ENCODE results near the gene CELSR1. TPM values are rescaled to one million over a fixed set of nuclear protein-coding genes. Genes with fewer than 3 reads are reported as not detected.

The CELSR1 gene
- total RNA-seq, 1 donor from 2014 or later, result 0.41 TPM

DNA sequence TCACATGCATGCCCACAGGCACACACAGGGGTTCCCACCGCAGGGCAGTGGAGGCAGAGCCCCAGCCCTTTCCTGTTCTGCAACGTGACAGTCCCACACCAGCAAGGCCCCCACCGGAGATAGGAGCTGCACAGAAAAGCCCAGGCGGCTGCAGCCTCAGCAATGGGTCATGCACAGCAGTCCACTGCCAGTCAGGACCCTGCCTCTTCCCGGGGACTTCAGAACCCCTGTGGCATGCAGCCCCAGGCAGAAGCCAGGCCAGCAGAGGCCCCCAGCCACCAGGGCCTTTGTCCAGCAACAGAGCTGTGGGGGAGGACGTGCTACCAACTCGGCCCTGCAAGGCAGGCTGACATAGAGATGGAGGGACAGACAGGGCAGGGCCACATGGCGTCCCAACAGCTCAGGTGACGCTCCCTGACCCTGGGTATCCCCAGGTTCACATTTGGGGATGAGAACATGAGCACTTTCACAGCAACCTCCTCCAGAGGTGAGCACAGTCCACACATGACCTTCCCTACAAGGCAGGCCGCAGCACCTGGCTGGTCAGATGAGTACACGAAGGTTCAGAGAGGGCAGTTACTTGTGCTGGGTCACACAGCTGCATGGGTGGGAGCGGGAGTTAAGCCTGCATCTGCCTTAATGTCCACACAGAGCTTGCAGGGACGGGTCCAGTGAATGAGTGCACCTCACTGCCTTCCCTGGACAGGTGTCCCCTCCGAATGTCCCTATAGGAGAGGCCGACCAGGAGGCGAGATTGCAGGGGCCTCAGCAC, 87.3 kb downstream of the CELSR1 start:
- intact Hi-C loops (cut with micrococcal nuclease), result no loop called here

DNA sequence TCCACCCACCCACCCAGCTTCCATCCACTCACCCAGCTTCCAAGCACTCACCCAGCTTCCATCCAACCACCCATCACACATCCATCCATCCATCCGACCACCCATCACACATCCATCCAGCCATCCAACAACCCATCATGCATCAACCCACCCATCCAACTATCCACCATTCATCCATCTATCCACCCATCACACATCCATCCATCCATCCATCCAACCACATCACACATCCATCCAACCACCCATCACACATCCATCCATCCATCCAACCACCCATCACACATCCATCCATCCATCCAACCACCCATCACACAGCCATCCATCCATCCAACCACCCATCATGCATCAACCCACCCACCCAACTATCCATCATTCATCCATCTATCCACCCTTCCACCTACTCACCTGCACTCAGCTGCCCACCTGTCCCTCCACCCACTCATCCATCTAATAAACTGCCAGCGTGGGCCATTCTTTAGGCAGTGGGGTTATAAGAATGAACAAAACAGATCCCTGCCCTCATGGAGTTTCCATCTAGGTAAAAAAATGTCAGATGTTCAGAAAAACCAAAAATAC, 88.2 kb downstream of the CELSR1 start:
- intact Hi-C loops (cut with micrococcal nuclease), result no loop called here

DNA sequence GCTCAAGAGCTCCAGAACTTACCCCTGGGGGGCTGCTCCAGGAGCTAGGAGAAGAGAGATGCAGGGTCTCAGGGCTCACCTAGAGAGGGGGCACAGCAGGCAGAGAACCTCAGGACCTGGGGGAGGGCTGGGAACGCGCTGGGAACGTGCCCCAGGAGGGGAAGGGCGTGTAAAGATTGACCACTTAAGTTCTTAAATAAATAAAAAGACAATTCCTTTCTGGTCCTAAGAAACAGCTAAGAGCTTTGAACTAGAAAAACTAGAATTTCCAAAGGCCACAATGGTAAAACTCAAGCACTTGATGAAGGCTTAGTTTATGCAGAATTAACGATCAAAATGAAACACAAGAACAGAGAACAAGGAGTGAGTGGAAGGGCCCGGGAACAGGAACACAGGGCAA, 89.1 kb downstream of the CELSR1 start:
- intact Hi-C loops (cut with micrococcal nuclease), result no loop called here

DNA sequence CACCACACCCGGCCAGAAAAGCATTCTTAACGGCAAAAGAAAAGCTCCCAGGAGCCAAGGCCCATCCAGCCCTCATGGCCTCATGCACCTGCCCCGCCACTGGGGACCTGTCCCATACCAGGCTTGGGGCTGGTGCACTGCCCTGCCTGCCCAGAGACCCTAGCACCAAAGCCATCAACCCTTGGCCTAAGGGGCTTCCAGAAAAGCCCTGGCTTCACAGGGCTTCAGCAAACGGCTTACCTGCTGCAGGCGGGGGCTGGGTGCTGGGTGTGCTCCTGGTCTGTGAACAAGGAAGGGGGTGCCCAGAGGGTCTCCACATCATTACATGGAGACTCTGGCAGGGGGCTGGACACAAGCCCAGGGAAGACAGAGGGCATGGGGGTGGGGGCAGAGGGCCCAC, 89.5 kb downstream of the CELSR1 start:
- intact Hi-C loops (cut with micrococcal nuclease), result no loop called here

DNA sequence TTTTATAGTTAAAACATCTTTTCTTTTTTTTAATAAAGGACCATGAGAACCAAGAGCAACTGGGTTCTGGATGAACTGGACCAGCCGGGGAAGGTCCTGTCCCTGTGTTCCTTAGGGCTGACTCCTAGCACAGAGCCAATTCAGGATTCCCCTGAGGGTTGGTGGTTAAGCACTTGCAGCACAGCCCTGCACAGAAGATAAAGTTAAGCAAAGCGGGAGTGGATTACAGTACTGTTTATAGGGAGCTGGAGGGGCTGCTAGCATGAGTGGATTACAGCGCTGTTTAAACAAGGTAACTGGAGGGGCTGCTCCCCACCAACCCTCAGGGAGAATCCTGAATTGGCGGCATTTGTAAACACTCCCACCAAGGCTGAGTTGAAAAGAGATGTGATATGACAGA, 90.6 kb downstream of the CELSR1 start:
- intact Hi-C loops (cut with micrococcal nuclease), result no loop called here

DNA sequence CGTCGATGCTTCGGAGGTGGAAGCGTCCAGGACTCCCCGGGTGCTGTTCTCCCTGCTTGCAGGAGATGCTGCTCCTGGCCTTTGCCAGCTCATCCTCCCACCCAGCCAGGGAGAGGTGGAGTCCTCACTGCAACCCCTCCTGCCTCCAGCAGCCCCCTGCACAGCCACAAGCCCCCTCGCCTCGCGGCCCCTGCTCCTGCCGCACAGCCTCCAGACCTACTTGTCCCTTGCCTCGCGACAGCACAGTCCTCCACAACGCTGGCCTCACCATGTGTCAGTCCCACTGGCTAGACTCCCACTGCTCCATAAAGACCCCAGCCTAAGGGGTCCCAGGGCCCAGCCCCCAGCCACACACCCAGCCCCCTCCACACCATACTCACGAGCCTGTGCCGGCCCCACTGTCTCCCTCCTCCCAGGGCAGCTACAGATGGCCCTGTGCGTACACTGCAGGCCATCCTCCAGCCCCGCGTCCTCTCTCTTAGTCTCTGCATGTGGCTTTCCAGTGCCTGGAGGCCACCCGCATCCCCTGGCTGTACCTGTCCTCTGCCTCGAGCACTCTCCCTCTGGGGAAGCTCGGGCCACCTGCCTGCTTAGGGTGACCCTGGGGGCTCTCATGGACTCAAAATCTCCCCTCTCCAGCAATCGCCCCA, 91.5 kb downstream of the CELSR1 start:
- intact Hi-C loops (cut with micrococcal nuclease), result no loop called here

DNA sequence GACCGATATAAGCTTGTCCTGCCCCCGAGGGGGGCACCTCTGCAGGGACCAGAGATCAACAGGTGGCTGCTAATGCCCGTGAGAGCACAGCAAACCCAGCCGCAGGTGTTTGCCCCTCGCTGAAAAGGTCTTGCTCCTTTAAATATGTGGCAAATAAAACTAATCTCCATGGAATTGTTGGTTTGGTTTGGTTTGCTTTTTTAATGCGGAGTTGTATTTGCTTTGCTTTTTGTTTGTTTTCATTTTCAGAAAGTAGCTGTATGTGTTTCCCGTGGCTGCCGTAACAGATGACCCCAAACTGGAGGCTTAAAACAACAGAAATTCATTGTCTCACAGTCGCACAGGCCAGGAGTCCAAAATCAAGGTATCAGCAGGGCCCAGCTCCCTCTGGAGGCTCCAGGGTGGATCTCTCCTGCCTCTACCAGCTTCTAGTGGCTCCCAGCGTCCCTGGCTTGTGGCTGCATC, 93.0 kb downstream of the CELSR1 start:
- intact Hi-C loops (cut with micrococcal nuclease), result no loop called here

DNA sequence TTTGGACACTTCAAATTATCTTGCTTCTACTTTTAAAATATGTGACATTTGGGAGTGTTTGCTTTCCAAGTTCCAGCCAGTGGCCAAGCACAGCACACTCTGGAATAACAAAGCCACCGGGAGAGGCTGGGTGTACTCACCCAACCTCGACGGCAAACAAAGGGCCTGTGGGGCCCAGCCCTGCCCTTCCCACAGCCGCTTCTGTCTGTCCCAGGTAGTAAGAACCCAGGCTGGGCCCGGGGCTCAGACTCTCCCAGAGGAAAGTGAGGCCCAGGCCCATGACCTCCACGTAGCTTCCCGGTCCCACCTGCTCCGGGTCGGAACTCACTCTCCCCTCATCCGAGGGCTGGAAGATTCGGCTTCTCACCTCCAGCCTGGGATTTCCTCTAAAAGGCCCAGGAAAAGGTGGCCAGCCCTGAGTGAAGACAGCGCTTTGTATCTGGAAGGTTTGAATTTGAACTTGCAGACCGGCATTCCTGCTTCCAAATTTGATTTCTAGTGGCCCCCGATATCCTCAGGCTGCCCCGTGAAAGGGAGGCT, 93.5 kb downstream of the CELSR1 start:
- intact Hi-C loops (cut with micrococcal nuclease), result no loop called here

DNA sequence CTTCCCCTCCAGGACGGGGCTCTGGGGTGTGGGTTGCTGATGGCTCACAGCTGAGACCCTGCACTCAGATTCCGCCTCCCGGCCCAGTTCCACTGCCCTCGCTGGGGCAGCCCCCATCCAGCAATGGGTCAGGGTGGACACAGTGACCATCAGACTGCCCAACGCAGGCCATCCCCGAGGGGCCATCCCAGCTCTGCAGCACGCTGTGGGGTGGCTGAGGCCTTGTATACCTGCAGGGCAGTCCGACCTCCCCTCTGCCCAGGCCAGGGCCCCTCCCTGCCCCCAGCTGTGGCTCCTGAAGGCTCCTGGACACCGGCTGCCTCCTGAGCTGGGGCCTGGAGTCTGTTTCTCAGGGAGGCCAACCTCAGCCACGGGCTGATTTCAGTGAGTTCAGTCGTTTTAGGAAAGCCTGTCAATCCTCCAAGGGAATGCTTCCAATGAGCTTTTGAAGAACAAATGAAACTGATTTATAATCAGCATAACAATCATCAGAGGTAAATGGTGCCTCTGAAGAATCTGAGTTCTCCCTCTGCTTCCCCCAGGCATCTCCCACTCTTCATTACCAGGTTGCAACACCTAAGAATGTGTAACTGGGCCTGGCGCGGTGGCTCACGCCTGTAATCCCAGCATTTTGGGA, 95.1 kb downstream of the CELSR1 start:
- intact Hi-C loops (cut with micrococcal nuclease), result no loop called here

DNA sequence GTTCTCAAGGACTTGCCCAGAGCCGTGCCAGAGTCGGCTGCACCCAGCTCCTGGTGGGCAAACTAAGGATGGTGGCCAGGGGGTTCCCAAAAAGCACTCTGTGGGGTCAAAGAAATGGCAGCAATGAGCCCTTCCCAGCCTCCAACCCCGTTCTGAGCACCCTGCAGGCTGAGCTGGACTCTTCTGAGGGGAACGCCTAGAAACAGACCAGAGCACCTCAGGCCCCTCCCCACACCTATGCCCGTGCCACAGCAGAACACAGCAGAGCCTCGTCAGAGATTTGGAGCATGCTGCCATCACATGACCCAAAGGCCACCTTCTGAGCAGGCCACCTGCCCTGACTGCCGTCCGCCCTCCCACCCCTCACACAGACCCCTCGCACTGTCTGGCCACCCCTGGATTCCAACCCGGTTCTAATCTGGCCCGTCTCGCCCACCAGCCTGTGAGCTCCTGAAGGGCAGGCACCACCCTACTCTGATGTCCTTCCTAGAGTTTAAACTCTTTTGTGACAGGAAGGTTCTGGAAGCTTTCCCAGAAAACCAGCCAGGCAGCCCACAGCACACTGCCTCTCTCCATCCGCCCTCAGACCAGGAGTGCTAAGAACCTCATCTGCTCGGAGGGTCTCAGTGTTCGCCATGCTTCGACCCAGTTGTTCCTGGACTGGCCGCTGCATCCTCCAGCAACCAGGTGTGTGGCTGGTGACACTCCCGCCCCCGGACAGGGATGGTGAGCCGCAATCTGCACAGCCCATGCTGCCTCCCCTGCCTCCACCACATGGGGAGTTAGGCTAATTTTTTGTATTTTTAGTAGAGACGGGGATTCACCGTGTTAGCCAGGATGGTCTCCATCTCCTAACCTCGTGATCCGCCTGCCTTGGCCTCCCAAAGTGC, 97.6 kb downstream of the CELSR1 start:
- intact Hi-C loops (cut with micrococcal nuclease), result no loop called here

DNA sequence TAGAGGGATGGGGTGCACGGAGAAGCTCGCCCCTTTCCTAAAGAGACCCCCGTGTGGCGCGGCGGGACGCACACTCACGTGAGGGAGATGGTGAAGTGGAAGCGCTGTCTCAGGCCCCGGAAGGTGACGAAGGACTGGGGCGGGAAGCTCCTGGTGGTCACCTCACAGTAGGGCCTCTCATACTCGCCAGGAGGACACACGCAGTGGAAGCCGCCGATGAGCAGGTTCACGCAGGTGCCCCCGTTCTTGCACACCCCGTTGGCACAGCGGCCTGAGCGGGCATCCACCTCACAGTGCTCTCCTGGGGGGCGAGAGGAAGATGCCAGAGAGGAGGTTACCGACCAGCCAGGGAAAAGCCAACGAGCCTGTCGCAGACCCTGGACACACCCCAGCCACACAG, 98.3 kb downstream of the CELSR1 start:
- intact Hi-C loops (cut with micrococcal nuclease), result no loop called here

DNA sequence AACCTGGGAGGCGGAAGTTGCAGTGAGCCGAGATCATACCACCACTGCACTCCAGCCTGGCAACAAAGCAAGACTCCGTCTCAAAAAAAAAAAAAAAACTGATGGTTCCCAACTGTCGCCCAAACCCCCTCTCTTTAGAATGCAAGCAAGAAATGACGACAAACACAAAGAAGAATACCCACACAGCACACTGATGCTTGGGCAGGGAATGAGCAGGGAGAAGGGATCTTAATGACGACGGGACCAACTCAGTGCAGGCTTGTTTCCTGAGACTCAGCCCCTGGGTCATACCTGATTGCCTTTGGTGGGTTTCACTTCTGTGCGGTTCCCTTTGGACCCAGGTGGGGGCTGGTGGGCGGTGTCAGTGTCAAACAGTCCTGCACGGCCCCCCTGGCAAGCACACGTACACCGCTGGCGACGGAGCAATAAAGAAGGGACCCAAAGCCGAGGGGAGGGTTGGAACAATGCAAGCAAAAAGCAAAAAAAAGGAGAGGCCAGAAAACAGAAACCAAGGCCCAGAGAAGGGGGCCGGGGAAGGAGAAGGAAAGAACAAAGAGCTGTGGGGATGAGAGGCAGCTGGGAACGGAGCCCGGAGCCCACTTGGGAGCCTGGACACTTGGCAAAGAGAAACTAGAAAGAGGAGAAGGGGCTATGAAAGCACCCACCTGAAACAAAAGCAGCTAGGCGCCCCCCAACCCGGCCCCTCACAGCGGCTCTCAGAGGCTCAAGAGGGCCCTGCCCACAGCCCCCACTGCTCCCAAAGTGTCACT, 99.6 kb downstream of the CELSR1 start:
- intact Hi-C loops (cut with micrococcal nuclease), result no loop called here

DNA sequence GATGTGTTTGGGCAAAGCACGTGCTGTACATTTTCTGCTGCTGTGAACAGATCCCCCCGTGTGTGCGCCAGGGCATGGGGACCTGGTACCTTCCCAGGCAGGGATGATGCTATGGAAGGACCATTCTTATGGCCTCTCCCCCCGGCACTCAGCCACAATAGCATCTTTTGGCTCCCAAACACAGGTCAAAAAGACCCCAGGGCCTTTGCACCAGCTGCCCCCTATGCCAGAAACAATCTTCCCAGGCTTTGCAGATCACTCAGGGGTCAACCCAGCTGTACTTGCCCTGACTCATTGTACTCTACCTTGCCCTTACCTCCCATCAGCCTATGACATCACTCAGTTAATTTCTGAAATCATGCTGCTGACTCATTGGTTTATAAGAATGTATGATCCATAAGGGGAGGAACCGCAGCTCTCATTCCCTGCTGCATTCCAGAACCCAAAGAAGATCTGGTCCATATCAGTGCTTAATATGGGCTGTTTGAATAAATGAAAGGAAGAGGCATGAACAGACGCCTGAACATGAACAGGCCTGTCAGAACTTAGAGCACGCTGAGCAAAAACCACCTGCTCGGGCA, 100.7 kb downstream of the CELSR1 start:
- intact Hi-C loops (cut with micrococcal nuclease), result no loop called here

DNA sequence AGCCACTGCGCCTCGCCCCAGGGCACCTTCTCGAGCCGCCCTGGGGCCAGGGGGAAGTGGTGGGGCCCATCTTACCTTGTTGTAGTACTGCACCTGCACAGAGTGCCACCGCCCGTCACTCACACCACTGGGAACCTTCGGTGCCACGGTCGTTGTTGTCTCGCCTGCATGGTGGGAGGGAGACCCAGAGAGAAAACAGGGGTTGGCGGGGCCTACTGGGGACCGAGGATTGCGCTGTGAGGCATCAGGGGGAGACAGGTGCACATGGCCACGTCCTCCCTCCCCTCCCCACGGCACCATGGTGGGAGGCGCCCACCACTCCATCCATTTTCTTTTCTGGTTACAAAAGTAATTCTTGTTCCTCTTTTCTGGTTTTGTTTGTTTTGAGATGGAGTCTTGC, 104.1 kb downstream of the CELSR1 start:
- intact Hi-C loops (cut with micrococcal nuclease), result no loop called here

DNA sequence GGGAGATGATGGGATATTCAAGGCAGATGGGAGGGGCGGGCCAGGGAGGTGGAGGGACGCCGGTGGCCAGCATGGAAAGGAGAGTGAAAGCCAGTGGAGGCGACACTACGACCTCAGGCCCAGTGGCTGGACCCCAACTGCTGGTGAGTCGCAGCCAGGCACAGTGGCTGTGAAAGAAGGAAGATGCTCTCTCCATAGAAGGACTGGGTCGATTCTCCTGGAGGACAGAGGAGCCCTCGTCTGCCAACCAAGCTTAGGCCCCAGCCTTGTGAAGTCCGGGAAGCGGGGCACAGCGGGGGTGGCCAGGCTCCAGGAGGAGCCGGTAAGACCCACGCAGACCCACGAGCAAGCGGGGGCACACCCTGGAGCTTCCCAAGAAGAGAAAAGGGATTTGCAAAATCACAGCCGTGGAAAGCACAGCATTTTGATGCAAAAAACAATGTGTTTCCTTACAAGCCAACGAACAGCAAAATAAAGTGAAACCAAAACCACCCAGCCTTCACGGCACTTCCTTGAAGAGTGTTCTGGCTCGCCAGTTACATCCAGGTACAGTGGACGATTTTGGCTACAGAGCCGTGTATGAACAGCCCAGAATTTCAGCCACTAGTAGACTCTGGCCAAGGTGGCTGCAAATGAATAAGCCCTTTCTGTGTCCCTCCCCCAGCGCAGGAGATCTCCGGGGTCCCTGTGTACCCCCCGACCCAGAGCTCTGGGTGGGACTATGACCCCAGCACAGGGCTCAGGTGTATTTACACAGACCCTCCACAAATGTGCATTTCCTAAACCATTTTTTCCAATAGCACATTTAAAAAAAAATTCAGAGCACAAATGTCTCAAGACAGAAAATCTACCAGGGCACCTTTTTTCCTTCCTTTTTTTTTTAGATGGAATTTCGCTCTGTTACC, 105.0 kb downstream of the CELSR1 start:
- intact Hi-C loops (cut with micrococcal nuclease), result no loop called here

DNA sequence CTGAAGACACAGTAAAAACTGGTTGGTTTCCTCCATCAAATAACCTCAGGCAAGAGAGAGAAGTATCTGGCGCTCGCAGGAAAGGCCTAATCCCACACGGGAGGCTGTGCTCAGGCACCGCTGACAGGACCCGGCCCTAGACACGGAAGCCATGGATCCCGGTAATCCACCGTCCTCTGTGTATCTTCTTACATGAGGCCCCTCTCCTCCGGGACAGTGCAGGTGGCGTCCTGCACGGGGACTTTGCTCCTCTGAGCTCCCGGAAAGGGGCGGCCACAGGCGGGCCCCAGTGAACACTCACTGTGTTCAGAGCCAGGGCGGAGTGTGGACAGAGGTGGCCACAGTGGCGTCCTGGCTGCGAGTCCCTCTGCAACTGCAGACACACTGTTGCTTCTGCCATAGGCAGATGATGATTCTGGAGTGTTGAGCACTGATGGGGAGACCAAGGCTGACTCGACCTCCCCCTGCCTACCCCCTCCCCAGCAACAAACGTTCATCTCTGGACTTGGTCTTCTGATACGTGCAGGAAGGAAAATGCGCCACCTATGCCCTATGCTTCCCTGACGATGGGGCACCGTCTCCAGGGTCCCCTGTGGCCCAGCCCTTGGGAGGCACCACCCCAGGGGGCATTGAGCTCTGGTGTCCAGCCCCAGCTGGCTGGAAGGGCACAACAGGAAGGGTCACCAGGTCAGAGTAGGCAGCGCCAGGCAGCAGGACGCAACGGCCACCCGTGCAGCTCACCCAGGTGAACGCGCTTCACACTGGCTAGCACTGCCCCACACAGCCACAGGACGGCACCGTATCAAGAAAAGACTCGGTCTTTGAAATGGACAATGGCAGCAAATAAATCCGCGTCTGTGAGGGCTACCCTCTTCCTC, 106.2 kb downstream of the CELSR1 start:
- intact Hi-C loops (cut with micrococcal nuclease), result no loop called here

DNA sequence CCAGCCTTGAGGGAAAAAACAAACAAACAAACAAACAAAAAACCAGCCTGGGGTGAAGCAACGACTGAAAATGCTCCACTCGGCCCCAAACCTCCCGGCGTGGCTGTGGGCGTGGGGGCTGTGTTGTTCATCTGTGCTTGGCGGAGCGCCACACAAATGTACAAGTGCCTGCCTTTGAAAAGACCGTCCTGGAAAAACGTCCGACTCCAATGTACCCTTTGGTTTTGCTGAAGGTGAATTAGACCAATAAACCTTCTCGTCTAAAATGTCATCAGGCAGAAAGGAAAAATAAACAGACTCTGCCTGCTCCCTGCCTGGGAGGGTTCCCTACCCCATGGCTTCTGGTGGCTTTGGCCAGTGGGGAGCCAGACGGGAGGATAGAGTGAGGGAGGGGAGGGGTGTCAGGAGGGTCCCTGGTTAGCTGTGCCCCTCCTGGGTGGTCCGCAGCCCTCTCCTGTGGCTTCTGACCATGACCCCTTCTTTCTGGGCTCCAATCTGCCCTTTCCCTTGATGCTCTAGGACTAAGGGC, 108.0 kb downstream of the CELSR1 start:
- intact Hi-C loops (cut with micrococcal nuclease), result no loop called here
